Hindlimb muscle (tissue), 1 donor: Measurements from ENCODE around the gene RRP36. TPM values are rescaled to one million over a fixed set of nuclear protein-coding genes. Genes with fewer than 3 reads are reported as not detected.
"Not testable (repeated sequence)": the region's sequence is repeated elsewhere in the genome, so short reads cannot be mapped to it uniquely, and the experiment has no call there.

ENCODE experiments used
- DNase-seq: peaks from one replicate; pipeline ENCODE4 v3.0.0-alpha.2; 2013
- polyA plus RNA-seq: library from polyadenylated mRNA; unstranded; fragments of 120-200 nt; gene quantifications from one replicate; pipeline ENCODE4 v1.2.1, GENCODE V29; 2013; ENCODE audit not compliant: insufficient read length

The RRP36 gene
- polyA plus RNA-seq, 1 donor, result 43.6 TPM

- no peak for DNase-seq
Measured at GRCh38 chr6:43038727-43039126, 17.3 kb downstream of the RRP36 start.

GRCh38 chr6:43040542-43041257 lies 19.3 kb downstream of the RRP36 start:
- no peak for DNase-seq

GRCh38 chr6:43041475-43041874 lies 20.1 kb downstream of the RRP36 start:
- DNase-seq, result not testable (repeated sequence)

- no peak for DNase-seq
Measured at GRCh38 chr6:43043310-43043709, 21.9 kb downstream of the RRP36 start.

GRCh38 chr6:43045371-43045930 lies 24.0 kb downstream of the RRP36 start:
- no peak for DNase-seq

GRCh38 chr6:43047998-43048397 lies 26.6 kb downstream of the RRP36 start:
- no peak for DNase-seq

- no peak for DNase-seq
Measured at GRCh38 chr6:43050981-43051380, 29.6 kb downstream of the RRP36 start.

- no peak for DNase-seq
Measured at GRCh38 chr6:43052225-43052841, 30.9 kb downstream of the RRP36 start.

- peak; percentile 54 for DNase-seq
Measured at GRCh38 chr6:43052842-43053544, 31.6 kb downstream of the RRP36 start.

GRCh38 chr6:43053545-43054205 lies 32.3 kb downstream of the RRP36 start, which contains the start of gene CUL7:
Gene CUL7 (minus strand): TSS chr6:43053851. CDS start chr6:43052788, 1,063 bp downstream.
- peak; percentile 96 for DNase-seq

GRCh38 chr6:43054206-43054943 lies 33.0 kb downstream of the RRP36 start:
- no peak for DNase-seq

- DNase-seq, result no peak
Measured at GRCh38 chr6:43055966-43056365, 34.5 kb downstream of the RRP36 start.

- no peak for DNase-seq
Measured at GRCh38 chr6:43058531-43058930, 37.1 kb downstream of the RRP36 start.

GRCh38 chr6:43059168-43060033 lies 38.0 kb downstream of the RRP36 start, which contains the start of the genes KLC4 and MRPL2:
Gene KLC4 (plus strand): TSS chr6:43059631. CDS start chr6:43061336, 1,705 bp downstream.
Gene MRPL2 (minus strand): TSS chr6:43059434. CDS start chr6:43059381, 53 bp downstream.
- peak; percentile 99 for DNase-seq

GRCh38 chr6:43060034-43060754 lies 38.8 kb downstream of the RRP36 start:
- no peak for DNase-seq

GRCh38 chr6:43060755-43061633 lies 39.6 kb downstream of the RRP36 start:
- DNase-seq, result no peak

- DNase-seq, result no peak
Measured at GRCh38 chr6:43061861-43062260, 40.4 kb downstream of the RRP36 start.

- DNase-seq, result no peak
Measured at GRCh38 chr6:43062818-43063217, 41.4 kb downstream of the RRP36 start.
